Natural killer cell (primary cell): ENCODE results near the gene LMAN2L. TPM values are rescaled to one million over a fixed set of nuclear protein-coding genes. Genes with fewer than 3 reads are reported as not detected.
"Not testable (repeated sequence)": the region's sequence is repeated elsewhere in the genome, so short reads cannot be mapped to it uniquely, and the experiment has no call there.

Experiments
- ATAC-seq, 3 donors: fragments of 150-1000 bp in 2 of 3; fragments of 200-7000 bp in 1 of 3; cut with Tn5 transposase; 1 replicate in 1 of 3; 2 replicates in 2 of 3; pipeline ENCODE4 v1.10.0; 2021; ENCODE audit warnings: mild to moderate bottlenecking in 2 of 3, moderate library complexity in 2 of 3
- DNase-seq, 2 donors: peaks; one replicate each; pipeline versions ENCODE4 v3.0.0 to v3.0.0-alpha.2; 2013 to 2021; ENCODE audit warnings: mixed read lengths in 1 of 2
- H3K27ac ChIP-seq: one replicate; pipeline ENCODE4 v1.5.1; 2013; ENCODE audit warnings: mild to moderate bottlenecking, low read length
- H3K27me3 ChIP-seq: one replicate; pipeline ENCODE4 v1.6.1; 2013; ENCODE audit warnings: low read length; ENCODE audit not compliant: control insufficient read depth, insufficient read depth
- H3K36me3 ChIP-seq: one replicate; pipeline ENCODE4 v1.6.1; 2013; ENCODE audit warnings: low read length; ENCODE audit not compliant: control insufficient read depth, insufficient read depth
- H3K4me1 ChIP-seq: one replicate; pipeline ENCODE4 v1.6.1; 2013; ENCODE audit warnings: low read length; ENCODE audit not compliant: control insufficient read depth, insufficient read depth
- H3K4me3 ChIP-seq: one replicate; pipeline ENCODE4 v1.5.1; 2013; ENCODE audit warnings: low read length
- H3K9me3 ChIP-seq: one replicate; pipeline ENCODE4 v1.6.1; 2013; ENCODE audit warnings: low read length; ENCODE audit not compliant: control insufficient read depth, insufficient read depth
- H3K27ac Mint-ChIP-seq, 2 donors: one replicate each; pipeline ENCODE4 v1.8.0; 2022; ENCODE audit warnings: mild to moderate bottlenecking in 2 of 2, mixed read lengths in 2 of 2, moderate library complexity in 1 of 2
- H3K27me3 Mint-ChIP-seq, 2 donors: one replicate each; pipeline ENCODE4 v1.8.0; 2022; ENCODE audit warnings: low read depth in 2 of 2, mixed read lengths in 2 of 2
- H3K36me3 Mint-ChIP-seq: one replicate; pipeline ENCODE4 v1.8.0; 2022; ENCODE audit warnings: mixed read lengths
- H3K4me1 Mint-ChIP-seq, 2 donors: one replicate each; pipeline ENCODE4 v1.8.0; 2022; ENCODE audit warnings: mixed read lengths in 2 of 2
- H3K4me3 Mint-ChIP-seq: one replicate; pipeline ENCODE4 v1.8.0; 2022; ENCODE audit warnings: mild to moderate bottlenecking, moderate library complexity, mixed read lengths
- H3K9me3 Mint-ChIP-seq, 2 donors: one replicate each; pipeline ENCODE4 v1.8.0; 2022; ENCODE audit warnings: mixed read lengths in 2 of 2
- CTCF ChIP-seq: fragments of 200-600 bp; IDR thresholded peaks from one replicate; pipeline ENCODE4 v1.8.0; 2022; ENCODE audit warnings: antibody characterized with exemption
- WGBS: methylation state at CpG from one replicate; pipeline ENCODE4 v1.1.7; 2013; ENCODE audit warnings: missing lambda C conversion rate; ENCODE audit not compliant: insufficient coverage; 5-methylcytosine and 5-hydroxymethylcytosine counted together
- intact Hi-C: fragments of 100-400 bp; cut with micrococcal nuclease; formaldehyde crosslinking; loops from one replicate; pipeline ENCODE4 v1.14.2; 2022
- total RNA-seq, 4 donors: library from RNA; stranded (reverse); fragments of 120-200 nt in 1 of 4; gene quantifications; one replicate each; pipeline versions ENCODE4 v1.2.3 to v1.2.4, GENCODE V29; 2013 to 2022

LMAN2L gene
- total RNA-seq, 3 donors from 2014 or later (not counting 1 experiment from before 2014, with no cell fraction given) = 4.0 to 7.9 (median 5.9) TPM

GRCh38 chr2:96668771-96669170 is 71.1 kb downstream of the LMAN2L start:
- peaks cover 4% of the 10 kb centered on the region for H3K4me1 ChIP-seq
- TF ChIP-seq CTCF = no peak
- no peaks in the 10 kb centered on the region for H3K36me3 Mint-ChIP-seq
- H3K27me3 Mint-ChIP-seq = peaks cover 0 to 4% of the 10 kb centered on the region in 2 donors
- no peak for DNase-seq
- H3K4me3 Mint-ChIP-seq = no peak overlapping the region
- ATAC-seq = no peak
- intact Hi-C loops = no loop called here
- H3K9me3 Mint-ChIP-seq = peaks cover 0 to 3% of the 10 kb centered on the region in 2 donors
- no peaks in the 10 kb centered on the region for H3K9me3 ChIP-seq
- no peaks in the 10 kb centered on the region for H3K27me3 ChIP-seq
- 75% methylated on average over 11 of the region's 11 CpGs for WGBS
- H3K27ac Mint-ChIP-seq = no peak overlapping the region
- H3K36me3 ChIP-seq = no peaks in the 10 kb centered on the region
- peaks cover 0 to 9% of the 10 kb centered on the region in 2 donors for H3K4me1 Mint-ChIP-seq
- H3K27ac ChIP-seq = no peak overlapping the region
- H3K4me3 ChIP-seq = no peak overlapping the region

- H3K27ac Mint-ChIP-seq, H3K4me3 ChIP-seq, H3K27ac ChIP-seq, H3K27me3 Mint-ChIP-seq, intact Hi-C loops, H3K4me3 Mint-ChIP-seq, H3K36me3 Mint-ChIP-seq, H3K27me3 ChIP-seq, H3K4me1 ChIP-seq, H3K9me3 Mint-ChIP-seq, H3K36me3 ChIP-seq, ATAC-seq, H3K4me1 Mint-ChIP-seq, H3K9me3 ChIP-seq, DNase-seq: not testable (repeated sequence)
- 87% methylated on average over 3 of the region's 3 CpGs for WGBS
Measured at GRCh38 chr2:96665717-96666116, 74.1 kb downstream of the LMAN2L start.

GRCh38 chr2:96665083-96665569 is 74.7 kb downstream of the LMAN2L start:
- ATAC-seq (peak in 1 of 3 donors; percentile 58), DNase-seq (no peak)
- H3K9me3 Mint-ChIP-seq = peaks cover 0 to 3% of the 10 kb centered on the region in 2 donors
- H3K36me3 Mint-ChIP-seq = no peaks in the 10 kb centered on the region
- no peak overlapping the region for H3K4me3 ChIP-seq
- H3K27ac ChIP-seq = no peak overlapping the region
- peaks cover 4% of the 10 kb centered on the region for H3K4me1 ChIP-seq
- H3K4me3 Mint-ChIP-seq = no peak overlapping the region
- intact Hi-C loops = no loop called here
- H3K27me3 Mint-ChIP-seq = peaks cover 0 to 2% of the 10 kb centered on the region in 2 donors
- no peaks in the 10 kb centered on the region for H3K4me1 Mint-ChIP-seq
- no peak for TF ChIP-seq CTCF
- 87% methylated on average over 3 of the region's 3 CpGs for WGBS
- no peak overlapping the region for H3K27ac Mint-ChIP-seq
- H3K27me3 ChIP-seq = no peaks in the 10 kb centered on the region
- no peaks in the 10 kb centered on the region for H3K36me3 ChIP-seq
- H3K9me3 ChIP-seq = no peaks in the 10 kb centered on the region

GRCh38 chr2:96664366-96664925 is 75.4 kb downstream of the LMAN2L start:
- intact Hi-C loops = no loop called here
- Histone ChIP-seq H3K4me3 (no peak overlapping the region), H3K27ac (no peak overlapping the region), H3K27me3 (no peaks in the 10 kb centered on the region), H3K4me1 (peaks cover 4% of the 10 kb centered on the region), H3K9me3 (no peaks in the 10 kb centered on the region), H3K36me3 (no peaks in the 10 kb centered on the region)
- Mint-ChIP-seq H3K4me1 (no peaks in the 10 kb centered on the region), H3K27ac (no peak overlapping the region), H3K36me3 (no peaks in the 10 kb centered on the region), H3K27me3 (peaks cover 0 to 2% of the 10 kb centered on the region in 2 donors), H3K4me3 (no peak overlapping the region), H3K9me3 (peaks cover 0 to 3% of the 10 kb centered on the region in 2 donors)
- 100% methylated on average over 2 of the region's 3 CpGs for WGBS
- DNase-seq = no peak
- no peak for ATAC-seq
- TF ChIP-seq CTCF = no peak
